GM21381 (cell line): ENCODE results near the gene F11.
"Not testable (repeated sequence)": the region's sequence is repeated elsewhere in the genome, so short reads cannot be mapped to it uniquely, and the experiment has no call there.

ENCODE experiments used
- ATAC-seq: cut with Tn5 transposase; IDR thresholded peaks from one replicate; pipeline ENCODE4 v1.9.1; 2021; ENCODE audit warnings: mild to moderate bottlenecking, moderate library complexity; ENCODE audit not compliant: unreplicated experiment

F11 gene

DNA sequence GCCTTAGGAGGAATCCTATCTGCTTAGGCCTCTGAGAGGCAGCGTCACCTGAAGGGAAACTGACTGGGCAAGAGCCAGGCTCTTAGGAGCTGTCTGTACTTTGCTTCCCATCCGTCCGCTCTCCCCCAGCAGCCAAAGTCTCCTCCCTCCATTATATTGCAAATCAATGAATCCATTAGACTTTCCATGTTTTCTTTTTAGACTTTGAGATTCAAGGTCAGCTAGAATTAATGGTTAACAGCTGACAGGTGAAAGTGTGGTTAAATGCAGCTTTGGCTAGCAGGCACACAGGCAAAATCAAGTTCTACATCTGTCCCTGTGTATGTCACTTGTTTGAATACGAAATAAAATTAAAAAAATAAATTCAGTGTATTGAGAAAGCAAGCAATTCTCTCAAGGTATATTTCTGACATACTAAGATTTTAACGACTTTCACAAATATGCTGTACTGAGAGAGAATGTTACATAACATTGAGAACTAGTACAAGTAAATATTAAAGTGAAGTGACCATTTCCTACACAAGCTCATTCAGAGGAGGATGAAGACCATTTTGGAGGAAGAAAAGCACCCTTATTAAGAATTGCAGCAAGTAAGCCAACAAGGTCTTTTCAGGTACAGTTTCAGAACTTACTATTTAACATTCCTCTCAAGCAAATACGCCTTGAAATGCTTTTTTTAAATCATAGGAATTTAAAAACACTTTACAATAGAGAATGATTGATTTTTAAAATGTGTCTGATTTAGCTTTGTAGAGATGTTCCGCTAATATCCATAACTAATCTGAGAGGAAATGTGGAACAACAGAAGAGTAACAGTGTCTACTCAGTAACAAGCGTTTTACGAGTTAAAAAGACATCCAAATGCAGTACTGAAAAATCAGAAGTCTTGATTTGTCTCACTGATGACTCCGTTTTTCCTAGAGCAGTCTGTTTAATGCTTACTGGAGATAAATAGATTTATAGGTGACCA, at the start of gene F11:
Gene F11 (plus strand): TSS at position 507 of the 970 bp plus-strand sequence. CDS start 948 bp downstream, outside the sequence.
- ATAC-seq: no peak

GRCh38 chr4:186216465-186217024, 49.4 kb upstream of the F11 start:
- ATAC-seq: no peak

DNA sequence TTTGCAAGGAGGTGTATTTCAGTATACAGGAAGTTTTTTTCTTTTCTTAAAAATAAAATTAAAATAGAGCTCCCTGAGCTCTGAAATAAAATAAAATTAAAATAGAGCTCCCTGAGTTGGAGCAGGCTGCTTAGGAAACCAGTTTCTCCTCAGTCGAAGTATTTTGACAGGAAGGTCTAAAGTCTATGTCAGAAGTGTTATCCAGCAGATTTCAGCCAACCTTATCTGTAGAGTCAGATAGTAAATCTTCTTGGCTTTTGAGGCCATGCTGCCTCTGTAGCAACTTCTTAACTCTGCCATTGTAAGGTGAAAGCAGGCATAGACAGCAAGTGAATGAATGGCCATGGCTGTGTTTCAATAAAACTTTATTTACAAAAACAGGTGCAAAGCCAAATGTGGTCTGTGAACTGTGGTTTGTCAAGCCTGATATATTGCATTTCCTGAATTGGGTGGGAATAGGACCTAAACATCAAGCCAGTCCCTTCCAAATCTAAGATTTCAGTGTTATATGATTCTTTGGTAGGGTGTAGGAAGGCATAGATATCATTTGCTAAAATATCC, 48.2 kb upstream of the F11 start:
- ATAC-seq: no peak

DNA sequence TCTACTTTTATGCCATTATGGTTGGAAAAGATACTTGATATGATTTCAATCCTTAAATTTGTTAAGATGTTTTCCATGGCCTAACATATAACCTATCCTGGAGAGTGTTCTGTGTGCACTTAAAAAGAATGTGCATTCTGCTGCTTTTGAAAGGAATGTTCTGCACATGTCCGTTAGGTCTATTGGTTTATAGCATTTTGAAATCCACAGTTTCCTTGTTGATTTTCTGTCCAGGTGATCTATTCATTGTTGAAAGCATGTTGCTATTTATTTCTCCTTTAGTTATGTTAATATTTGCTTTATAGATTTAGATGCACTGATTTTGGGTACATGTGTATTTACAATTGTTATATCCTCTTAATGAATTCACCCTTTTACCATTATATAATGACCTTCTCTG, 44.4 kb upstream of the F11 start:
- ATAC-seq: no peak

GRCh38 chr4:186225848-186226247, 40.1 kb upstream of the F11 start:
- no peak for ATAC-seq

DNA sequence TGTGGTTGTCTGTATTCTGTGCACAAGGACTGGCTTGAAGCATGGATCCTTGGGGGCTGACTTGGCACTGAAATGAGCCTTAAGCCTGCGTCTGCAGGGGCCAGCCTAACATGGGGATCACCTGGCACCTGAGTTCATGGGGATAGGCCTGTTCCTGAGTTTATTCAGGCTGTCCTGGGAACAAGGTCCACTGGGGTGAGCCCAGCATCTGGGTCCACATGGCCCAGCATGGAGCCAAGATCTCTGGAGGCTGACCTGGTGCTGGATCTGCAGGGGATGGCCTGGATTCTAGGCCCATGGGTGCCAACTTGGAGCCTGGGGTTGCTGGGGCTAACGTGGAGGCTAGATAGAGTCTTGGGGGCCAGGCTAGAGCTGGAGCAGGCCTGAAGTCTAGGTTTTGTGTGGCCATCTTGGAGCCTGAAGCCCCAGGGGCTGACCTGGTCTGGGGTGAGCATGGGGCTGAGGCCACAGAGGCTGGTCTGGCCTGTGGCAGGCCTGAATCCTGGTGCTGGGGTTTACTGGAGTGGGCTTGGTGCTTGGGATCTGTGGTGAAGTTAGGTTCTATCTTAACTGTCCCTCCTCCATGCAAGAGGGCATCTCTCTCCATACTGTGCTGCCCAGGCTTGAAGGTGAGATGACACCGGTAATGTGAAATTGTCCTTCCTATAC, 39.3 kb upstream of the F11 start:
- no peak for ATAC-seq

DNA sequence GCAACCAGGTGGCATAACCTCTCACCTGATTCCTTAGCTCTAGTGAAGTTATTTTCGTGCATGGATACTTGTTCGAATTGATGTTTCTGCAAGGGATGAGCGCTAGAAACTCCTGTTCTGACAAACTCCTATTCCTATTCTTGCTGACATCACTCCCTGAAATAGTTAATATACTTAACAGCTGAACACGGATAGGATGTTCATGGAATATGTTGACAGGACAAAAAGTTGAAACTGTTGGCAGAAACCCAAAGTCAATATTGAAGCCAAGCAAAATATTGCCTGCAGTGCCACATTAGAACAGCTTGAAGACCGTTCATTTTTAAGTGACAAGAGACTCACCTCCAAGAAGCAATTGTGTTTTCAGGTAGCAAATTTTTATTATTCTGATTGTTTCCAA, 38.8 kb upstream of the F11 start, which contains the start of gene KLKB1:
Gene KLKB1 (plus strand): TSS at position 287 of the 400 bp plus-strand sequence. CDS start 689 bp downstream, outside the sequence.
- no peak for ATAC-seq

DNA sequence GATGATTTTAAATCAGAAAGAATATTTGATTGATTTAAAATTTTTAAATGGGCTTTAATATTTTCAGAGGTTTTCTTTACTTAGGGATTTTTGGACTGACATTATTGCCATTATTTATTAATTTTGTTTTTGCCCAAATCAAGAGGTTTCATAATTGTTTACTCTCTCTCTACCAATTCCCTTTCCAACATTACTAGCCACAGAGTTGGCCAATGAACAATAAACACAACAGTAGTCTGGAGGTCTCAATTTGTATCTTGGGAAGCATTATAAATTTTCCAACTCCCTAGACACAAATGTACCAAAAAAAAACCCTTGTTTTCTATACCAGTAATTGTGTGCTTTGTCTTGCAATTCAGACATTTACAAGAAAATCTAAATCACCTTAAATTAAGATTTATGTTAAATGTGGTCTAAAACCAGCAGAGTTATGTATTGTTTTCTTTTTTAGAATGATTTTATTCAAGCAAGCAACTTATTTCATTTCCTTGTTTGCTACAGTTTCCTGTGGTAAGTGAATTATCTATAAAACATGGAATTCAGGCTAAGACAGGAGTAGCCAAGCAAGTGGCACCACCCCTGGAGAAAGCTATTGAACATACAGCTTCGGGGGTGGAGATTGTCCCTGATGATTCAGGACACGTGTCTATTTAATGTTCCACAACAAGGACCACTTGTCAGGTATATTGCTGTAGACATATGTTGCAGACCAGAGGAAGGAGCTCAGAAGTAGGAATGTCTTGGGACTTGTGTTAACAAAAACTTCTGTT, 38.1 kb upstream of the F11 start:
- ATAC-seq: no peak

- no peak for ATAC-seq
These were observed 37.5 kb upstream of the F11 start for GRCh38 chr4:186228514-186228894.

DNA sequence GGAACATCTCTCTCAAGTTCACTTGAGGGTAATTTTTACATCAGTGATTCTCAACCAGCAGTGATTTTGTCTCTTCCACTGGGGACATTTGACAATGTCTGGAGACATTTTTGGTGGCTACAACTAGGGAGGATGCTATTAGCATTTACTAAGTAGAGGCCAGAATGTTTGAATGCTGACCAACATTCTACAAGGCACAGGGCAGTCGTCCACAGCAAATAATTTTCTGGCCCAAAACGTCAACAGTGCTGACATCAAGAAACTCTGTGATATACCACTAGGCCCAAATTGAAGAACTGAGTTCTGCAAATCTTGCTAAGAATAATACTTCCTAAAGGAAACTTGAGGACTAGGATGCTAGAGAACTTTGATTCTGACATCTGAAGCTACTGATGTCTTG, 31.6 kb upstream of the F11 start:
- ATAC-seq: no peak

DNA sequence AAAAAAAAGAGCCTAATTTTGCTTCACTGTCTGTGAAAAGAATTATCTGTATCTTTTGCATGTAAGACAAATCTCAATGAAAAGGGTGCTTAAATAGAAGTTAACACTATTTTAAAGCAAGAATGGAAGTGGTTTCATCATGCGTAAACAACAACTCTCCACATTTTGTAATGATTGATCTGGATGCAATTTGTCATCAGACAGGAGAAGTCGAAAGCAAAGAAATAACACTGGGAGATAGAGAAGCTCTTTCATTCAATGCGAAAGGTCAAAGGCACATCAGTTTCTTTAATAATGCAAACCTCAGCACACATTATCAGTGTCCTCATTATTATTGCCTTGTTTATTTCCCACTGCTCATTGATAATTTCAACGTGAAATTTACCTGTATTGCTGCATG, 29.9 kb upstream of the F11 start:
- no peak for ATAC-seq

DNA sequence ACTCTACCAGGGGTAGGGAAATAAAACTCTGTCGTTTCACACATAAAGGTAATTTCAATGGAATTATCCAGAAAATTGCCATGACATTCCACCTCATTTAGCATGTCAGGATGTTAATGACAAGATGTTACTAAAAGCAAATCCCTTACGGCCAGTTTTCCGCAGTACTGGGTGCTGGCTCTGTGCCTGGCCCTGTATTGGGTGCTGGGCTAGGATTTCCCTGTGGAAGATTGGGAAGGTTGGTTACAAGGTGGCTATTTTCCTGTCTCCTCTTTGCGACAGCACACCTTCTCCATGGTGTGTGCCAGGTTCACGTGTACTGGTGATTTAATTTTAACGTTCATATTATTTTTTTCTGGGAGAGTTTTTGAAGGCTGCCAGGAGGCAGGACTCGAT, 25.5 kb upstream of the F11 start:
- no peak for ATAC-seq

- no peak for ATAC-seq
These were observed 25.0 kb upstream of the F11 start for GRCh38 chr4:186240848-186241491.

GRCh38 chr4:186241616-186242015, 24.4 kb upstream of the F11 start:
- no peak for ATAC-seq

- not testable (repeated sequence) for ATAC-seq
These were observed 24.0 kb upstream of the F11 start for GRCh38 chr4:186242031-186242430.

- ATAC-seq: no peak
These were observed 22.7 kb upstream of the F11 start for GRCh38 chr4:186243331-186243730.

GRCh38 chr4:186244835-186245234, 21.2 kb upstream of the F11 start:
- ATAC-seq: no peak

DNA sequence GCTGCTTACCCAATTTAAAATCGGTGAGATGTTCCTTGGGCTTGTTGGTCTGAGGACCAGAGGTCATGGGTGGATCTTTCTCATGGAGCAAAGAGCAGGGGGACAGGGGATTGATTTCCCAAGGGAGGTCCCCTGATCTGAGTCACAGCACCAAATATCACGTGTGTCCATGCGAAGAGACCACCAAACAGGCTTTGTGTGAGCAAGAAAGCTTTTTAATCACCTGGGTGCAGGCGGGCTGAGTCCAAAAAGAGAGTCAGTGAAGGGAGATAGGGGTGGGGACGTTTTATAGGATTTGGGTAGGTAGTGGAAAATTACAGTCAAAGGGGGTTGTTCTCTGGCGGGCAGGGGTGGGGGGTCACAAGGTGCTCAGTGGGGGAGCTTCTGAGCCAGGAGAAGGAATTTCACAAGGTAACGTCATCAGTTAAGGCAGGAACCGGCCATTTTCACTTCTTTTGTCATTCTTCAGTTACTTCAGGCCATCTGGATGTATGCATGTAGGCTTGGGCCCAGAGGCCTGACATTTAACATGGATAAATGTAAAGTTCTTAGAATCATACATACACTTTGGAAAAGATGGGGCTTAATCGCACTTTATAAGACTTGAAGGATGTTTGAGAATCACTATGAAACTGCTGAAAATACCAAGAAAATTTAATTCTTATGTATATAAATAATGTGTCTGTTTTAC, 18.8 kb upstream of the F11 start:
- ATAC-seq: not testable (repeated sequence)

- no peak for ATAC-seq
These were observed 17.3 kb upstream of the F11 start for GRCh38 chr4:186248643-186249042.
